ENCODE measurements around the gene SLC35F4.

SLC35F4 gene

DNA sequence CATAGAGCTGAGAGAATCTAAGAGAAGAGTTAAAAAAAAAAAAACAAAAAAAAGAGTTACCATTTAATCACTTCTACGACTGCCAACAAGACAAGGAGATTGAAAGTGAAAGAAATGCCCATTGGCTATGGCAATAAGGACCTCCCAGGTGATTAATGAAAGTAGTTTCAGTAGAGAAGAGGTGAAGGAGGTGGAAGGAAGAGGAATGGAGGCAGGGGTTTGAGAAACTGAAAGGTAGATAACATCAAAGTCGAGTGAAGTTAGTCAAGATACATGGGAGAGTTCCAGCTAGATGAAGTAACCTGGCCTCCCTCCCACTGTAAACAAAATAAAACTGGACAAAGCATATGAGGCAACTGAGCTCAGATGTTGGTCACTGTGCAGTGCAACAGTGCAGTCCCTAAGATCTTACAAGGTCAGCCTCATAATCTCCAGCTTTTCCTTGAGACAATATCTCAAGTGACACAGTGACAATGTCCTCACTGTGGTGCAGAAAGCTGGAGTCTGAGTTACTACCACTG is 254.3 kb downstream of the SLC35F4 start:
- DNase-seq (ENCODE audit: low spot score): no peak

- DNase-seq (ENCODE audit: low spot score): no peak
Observed at GRCh38 chr14:57610631-57611030, 255.3 kb downstream of the SLC35F4 start.

DNA sequence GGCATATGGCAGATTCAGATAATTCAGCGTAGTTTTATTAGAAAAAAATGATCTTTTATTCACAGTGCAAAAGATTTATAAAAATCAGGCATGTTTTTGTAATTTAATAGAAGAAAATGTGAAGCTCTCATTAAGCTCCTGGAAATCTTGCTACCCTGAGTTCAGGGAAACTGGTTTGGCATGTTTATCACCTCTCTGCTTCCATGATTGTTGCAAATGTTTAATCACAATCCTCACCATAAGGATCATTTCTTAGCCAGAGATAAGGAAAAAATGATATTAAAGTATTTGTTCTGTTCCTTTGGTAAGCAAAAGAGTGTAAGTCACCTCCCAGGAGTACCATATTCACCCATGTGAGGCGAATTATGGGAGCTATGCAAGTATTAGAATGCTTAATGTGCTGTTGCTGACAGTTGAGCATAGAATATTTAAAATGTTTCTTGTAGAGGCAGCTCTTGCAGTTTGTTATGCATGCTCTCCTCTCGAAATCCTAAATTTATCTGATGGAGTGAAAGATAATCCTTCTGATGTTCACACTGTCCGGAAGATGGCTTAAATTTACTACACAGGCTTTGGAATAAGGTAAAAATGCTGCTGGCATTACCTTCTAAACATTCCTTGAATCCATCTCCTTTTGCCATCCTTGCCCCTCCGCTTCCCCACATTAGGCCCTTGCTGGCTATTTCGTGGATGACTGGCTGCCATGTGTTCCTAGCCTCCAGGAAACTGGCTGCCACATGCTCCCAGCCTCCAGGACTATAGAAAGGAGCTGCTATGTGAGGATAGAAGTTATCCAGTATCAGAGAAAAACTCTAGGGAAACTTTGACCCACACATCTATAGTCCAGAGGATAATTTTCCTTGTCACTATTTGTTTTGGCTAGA is 256.5 kb downstream of the SLC35F4 start:
- DNase-seq (ENCODE audit: low spot score): no peak

DNA sequence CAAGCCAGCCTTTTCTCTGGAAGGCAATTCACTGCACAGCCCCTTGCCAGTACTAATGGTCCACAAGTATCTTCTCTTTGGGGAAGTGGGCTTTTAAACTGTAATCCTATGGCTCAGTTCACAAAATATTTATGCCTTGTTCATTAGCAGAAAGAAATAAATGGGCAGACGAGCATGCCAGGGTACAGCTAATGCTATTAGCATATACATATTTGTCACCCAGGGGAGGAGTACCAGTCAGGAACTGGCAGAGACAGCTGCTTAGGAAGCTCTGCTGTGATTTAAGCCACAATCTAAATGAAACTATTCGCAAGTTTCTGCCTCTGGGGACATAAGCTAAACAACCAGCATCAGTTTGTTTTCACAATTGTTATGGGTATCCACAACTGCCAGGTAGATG is 258.8 kb downstream of the SLC35F4 start:
- no peak for DNase-seq (ENCODE audit: low spot score)

DNA sequence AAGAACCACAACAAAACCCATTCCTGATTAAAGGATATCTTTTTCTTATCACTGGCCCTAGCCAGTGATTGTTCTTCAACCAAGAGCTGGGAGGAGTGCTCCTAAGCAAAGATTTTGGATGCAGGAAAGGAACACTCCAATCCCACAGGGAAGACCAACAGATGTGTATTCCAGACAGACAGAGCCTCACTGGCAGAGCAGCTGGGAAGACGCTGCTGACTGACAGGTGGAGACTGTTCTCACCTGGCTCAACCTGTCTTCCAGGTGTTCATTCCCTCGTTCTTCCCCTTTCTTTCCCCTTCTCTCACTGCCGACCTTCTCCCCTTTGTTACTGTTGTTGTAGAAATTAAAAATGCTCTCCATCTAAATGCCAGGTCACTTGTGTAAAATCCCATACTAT is 282.5 kb downstream of the SLC35F4 start:
- DNase-seq (ENCODE audit: low spot score): no peak

GRCh38 chr14:57582746-57583145 is 283.1 kb downstream of the SLC35F4 start:
- no peak for DNase-seq (ENCODE audit: low spot score)

GRCh38 chr14:57578801-57579200 is 287.1 kb downstream of the SLC35F4 start:
- no peak for DNase-seq (ENCODE audit: low spot score)

DNA sequence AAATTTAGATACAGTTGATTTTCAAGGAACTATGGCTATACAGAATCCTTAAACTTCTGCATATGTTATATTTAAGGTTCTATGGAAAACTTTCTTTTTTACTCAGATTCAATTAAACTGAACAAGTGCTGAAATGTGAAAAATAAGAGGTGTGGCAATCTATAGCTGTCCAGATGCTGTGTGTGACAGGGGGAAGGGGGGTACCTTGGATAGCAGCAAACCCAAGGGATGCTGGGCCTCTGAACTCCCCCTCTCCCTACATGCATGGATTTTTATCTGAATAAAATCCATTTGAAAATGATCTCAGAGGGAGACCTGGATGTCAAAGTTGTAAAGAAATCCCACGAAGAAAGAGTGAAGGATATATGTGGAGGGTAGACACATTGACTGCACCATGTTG is 289.4 kb downstream of the SLC35F4 start:
- no peak for DNase-seq (ENCODE audit: low spot score)

- no peak for DNase-seq (ENCODE audit: low spot score)
Observed at GRCh38 chr14:57575482-57575881, 290.4 kb downstream of the SLC35F4 start.

- no peak for DNase-seq (ENCODE audit: low spot score)
Observed at GRCh38 chr14:57574617-57575288, 291.1 kb downstream of the SLC35F4 start.

DNA sequence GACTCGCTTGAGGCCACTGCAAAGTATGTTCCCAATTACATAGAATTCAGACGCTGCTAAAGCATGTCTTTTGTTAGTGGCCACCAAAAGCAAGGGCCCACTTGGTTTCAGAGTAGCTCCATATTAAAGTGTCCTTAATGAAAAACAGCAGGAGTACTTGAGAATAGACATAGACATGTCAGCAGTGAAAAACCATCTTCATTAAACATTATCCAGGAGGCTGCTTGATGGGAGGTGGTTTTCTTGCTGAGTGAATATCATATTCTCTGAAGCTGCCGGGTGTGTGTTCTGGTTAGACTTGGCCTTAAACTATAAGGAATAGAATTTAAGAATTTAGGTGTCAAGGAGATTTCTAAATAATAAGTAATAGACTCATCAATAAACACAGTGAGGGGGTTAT is 292.7 kb downstream of the SLC35F4 start:
- no peak for DNase-seq (ENCODE audit: low spot score)

GRCh38 chr14:57568554-57568953 is 297.3 kb downstream of the SLC35F4 start:
- no peak for DNase-seq (ENCODE audit: low spot score)

- DNase-seq (ENCODE audit: low spot score): no peak
Observed at GRCh38 chr14:57567220-57567619, 298.7 kb downstream of the SLC35F4 start.

DNA sequence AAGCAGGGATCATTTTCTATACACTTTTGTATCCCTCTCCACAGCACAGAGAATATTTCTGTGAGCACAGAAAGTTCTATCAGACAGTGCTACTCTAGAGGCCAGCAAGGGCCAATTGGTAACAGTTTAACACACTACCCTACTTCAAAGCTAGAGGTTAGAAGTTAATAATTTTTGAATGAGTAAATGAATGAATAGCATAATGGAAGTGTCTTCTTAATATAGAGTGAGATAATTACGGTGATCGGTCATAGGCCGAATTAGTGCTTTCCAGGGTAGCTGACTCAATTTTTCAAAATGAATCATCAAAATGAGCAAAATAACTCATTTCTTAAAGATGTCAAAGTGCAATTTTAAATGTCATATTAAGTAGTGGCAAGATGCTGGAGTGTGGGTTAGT is 305.2 kb downstream of the SLC35F4 start:
- no peak for DNase-seq (ENCODE audit: low spot score)

DNA sequence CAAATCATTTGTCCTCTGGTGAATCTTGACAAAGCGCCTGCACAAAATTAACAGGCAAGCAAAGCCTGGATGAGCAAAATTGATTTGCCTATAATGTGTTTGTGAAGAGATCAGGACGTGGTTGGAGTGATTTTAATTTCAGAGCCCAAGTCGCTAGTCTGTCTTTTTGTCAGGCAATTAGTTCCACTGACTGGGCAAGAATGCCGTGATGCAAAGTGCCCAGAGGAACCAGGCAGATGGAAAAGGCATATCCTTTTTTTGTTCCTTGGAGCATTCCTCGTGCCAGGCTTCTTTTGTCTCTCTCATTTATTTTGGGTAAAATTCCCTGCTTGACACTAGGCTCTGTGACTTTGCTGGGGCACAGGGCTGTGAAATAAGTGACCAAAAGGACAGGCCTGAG is 306.3 kb downstream of the SLC35F4 start:
- DNase-seq (ENCODE audit: low spot score): no peak

DNA sequence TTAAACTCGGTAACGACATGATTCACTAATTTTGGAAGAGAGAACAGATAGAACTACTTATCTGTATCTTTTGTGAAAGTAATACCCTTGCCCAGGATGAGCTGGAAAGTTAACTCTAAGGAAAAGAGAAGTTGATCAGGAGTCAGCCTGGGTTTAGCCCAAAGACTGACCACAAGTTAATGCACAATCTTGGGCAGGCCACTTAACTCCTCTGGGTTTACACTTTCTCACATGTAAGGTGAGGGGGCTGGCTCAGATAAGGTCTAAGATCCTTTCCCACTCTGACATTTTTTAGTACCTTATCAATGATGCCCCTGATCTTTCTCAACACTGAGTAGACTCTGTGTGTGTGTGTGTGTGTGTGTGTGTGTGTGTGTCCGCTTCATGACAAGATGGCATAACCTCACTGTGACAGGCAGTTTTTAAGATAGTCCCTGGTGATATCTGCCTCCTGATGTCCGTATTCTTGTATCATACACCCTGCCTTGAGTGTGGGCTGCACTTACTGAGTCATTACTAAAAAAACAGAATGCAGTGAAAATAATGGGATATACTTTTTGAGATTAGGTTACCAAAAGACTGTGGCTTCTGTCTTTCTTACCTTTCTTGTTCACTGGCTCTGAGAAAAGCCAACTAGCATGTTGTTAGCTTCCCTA is 316.0 kb downstream of the SLC35F4 start:
- no peak for DNase-seq (ENCODE audit: low spot score)

DNA sequence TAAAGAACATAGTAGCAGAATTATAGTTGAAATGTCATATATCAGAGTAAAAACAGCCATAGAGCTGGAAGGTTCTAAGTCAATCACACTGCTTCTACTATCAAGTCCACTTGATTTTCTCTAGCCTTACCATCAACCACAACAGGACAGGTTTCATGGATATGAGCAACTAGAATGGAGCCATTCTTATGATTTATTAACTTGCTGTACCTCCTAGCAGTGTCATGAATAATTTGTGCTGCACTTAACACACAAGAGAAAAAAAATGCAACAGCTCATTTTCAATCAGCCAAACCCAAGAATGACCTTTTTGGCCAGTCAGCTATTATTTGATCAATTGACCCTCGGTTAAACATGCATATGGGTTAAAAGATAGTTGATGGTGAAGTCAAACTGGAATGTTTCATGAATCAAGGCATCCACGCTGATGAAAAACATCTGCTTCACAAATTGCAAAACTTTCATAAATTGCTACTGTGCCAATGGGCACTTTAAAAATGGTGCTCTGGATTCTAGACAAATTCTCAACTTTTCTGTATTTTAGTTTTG is 316.8 kb downstream of the SLC35F4 start:
- DNase-seq (ENCODE audit: low spot score): no peak

GRCh38 chr14:57547131-57547530 is 318.8 kb downstream of the SLC35F4 start:
- DNase-seq (ENCODE audit: low spot score): no peak

DNA sequence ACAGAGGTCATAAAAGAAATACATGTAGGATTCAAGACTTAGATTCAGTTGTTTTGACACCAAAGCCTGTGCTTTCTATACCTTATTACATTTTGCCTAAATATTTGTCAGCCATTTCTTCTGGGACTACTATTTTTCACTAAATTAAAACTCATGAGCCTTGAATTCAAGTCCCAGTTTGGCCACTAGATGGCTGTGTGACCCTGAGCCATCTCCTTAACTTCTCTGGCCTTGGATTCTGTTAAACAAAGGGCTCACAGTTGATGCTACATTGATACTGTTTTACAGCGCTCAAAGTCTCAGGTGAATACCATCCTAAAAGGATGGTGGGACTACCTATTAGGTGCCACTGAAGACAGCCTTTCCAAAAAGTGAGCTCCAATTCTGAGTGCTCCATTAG is 332.7 kb downstream of the SLC35F4 start:
- no peak for DNase-seq (ENCODE audit: low spot score)

DNA sequence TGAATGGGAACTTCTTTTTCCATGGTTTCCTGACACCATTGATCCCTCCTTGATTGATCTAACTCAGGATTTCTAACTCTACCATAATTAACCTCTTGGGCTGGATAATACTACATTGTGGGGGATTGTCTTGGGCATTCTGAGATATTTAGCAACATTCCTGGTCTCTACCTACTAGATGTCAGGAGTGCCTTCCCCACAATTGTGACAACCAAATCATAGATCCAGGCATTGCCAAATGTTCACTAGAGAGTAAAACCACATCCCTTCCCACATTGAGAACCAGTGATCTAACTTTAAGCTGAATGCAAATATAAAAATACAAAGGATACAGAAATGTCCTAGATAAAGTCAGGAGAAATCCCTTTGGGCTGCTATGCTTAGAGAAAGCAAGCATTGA is 335.3 kb downstream of the SLC35F4 start:
- no peak for DNase-seq (ENCODE audit: low spot score)

DNA sequence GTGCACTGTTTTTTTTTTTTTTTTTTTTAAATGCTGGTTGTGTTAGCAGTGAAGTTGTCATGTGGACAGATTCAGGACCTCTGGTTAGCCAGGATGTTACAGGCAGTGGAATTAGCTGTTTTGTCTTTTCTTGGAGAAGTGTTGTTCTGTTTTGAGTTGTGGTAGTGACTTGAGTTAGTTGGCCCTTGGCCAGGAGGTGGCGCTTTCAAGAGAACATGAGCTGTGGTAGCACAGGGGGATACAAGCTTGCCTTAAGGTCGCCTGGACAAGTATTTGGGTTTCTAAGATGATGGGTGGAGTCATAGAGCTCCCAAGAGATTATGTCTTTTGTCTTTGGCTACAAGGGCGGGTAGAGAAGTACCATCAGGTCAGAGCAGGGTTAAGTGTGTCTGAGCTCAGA is 338.9 kb downstream of the SLC35F4 start:
- DNase-seq (ENCODE audit: low spot score): no peak

DNA sequence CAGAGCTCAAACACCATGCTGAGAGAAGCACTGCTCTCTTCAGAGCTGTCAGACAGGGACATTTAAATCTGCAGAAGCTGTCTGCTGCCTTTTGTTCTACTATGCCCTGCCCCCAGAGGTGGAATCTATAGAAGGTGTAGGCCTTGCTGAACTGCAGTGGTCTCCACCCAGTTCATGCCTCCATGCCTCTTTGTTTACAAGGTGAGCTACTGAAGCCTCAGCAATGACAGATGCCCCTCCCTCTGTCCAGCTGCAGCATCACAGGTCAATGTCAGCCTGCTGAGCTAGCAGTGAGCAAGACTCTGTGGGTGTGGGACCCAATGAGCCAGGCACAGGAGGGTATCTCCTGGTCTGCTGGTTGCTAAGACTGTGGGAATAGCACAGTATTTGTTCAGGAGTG is 346.8 kb downstream of the SLC35F4 start:
- DNase-seq (ENCODE audit: low spot score): no peak

Measured in HuH-7.5 (cell line).